RKO (cell line): ENCODE results near the gene ABHD16B.

Experiments
- DNase-seq: peaks from one replicate; pipeline ENCODE4 v3.0.0-alpha.2; 2016; ENCODE audit warnings: low spot score

Gene ABHD16B

GRCh38 chr20:63861365-63861934 lies at the start of gene ABHD16B:
ABHD16B (plus strand) TSS chr20:63861498; CDS start chr20:63861541, 43 bp downstream.
- DNase-seq: no peak

DNA sequence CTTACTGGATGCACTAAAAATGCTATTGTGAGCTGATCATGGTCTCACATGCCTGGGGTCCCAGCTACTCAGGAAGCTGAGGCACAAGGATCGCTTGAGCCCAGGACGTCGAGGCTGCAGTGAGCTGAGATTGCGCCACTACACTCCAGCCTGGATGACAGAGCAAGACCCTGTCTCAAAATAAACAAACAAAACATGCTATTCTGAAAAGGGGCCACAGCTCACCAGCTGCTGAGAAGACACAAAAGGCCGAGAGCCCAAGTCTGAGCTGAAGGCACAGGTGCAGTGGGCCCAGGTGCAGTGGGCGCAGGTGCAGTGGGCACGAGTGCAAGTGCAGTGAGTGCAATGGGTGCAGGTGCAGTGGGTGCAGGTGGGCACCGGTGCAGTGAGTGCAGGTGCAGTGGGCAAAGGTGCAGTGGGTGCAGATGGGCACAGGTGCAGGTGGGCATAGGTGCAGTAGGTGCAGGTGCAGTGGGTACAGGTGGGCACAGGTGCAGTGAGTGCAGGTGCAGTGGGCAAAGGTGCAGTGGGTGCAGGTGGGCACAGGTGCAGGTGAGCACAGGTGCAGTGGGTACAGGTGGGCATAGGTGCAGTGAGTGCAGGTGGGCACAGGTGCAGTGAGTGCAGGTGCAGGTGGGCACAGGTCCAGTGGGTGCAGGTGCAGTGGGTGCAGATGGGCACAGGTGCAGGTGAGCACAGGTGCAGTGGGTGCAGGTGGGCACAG lies 46.2 kb upstream of the ABHD16B start:
- DNase-seq: no peak

DNA sequence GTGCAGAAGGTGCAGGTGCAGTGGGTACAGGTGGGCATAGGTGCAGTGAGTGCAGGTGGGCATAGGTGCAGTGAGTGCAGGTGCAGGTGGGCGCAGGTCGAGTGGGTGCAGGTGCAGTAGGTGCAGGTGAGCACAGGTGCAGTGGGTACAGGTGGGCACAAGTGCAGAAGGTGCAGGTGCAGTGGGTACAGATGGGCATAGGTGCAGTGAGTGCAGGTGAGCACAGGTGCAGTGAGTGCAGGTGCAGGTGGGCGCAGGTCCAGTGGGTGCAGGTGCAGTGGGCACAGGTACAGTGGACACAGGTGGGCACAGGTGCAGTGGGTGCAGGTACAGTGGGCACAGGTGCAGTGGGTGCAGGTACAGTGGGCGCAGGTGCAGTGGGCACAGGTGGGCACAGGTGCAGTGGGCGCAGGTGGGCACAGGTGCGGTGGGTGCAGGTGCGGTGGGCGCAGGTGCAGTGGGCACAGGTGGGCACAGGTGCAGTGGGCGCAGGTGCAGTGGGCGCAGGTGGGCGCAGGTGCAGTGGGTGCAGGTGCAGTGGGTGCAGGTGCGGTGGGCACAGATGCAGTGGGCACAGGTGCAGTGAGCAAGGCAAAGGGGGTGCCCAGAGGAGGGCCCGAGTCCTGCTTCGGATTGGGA lies 45.6 kb upstream of the ABHD16B start:
- DNase-seq: no peak

- DNase-seq: no peak
These were observed 41.9 kb upstream of the ABHD16B start for GRCh38 chr20:63819224-63819921.

DNA sequence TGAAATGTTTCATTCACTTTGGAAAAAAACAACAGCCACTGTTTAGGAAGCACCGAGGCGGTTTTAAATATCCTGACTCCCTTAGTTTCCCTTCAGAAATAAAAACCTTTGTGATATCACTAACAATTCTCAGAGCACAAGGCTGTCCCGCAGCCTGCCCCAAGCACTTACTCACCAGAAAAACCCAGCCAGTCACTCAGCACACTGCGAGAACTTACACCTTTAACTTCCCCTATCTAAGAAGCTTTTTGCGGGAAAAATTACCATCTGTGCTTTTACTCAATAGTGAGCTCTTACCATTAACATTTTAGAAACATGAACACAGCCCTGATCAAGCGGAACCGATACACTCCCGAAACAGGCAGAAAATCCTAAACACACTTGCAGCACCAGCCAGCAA lies 39.5 kb upstream of the ABHD16B start:
- no peak for DNase-seq

- DNase-seq: no peak
These were observed 39.0 kb upstream of the ABHD16B start for GRCh38 chr20:63822276-63822696.

- DNase-seq: no peak
These were observed 37.5 kb upstream of the ABHD16B start for GRCh38 chr20:63823691-63824311.

DNA sequence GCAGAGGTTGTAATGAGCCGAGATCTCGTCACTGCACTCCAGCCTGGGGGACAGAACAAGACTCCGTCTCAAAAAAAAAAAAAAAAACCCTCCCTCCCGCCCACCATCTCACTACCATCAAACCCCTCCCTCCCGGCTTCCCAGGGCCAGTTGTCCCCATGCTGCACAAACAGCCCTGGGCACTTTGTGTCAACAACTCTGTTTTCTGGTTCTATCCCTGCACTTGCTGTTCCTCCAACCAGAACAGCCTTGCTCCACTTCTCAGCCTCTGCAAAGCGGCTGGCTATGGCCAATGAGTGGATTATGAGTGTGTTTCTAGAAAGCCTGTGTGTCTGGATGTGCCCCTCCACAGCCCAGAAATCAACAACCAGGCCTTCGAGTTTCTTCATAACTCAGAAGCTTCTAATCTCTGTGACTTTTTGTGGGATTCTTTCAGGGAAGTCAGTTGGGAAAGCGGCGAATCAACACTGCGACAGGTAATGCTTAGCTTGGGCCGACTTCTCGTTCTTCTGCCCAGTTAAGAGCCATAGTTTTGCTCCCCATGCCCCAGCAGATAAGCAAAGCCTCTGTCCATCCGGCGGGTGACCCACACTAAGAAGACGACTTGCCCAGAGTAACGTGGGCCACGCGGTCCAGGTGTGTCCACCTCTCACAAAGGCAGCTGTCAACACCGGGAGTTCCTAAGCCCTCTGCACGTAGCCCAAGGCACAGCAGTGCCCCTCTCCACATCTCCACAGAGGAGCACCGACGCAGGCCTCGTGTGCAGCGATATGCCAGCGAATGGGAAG lies 35.8 kb upstream of the ABHD16B start:
- no peak for DNase-seq

- no peak for DNase-seq
These were observed 34.5 kb upstream of the ABHD16B start for GRCh38 chr20:63826753-63827152.

- DNase-seq: no peak
These were observed 33.2 kb upstream of the ABHD16B start for GRCh38 chr20:63828124-63828523.

DNA sequence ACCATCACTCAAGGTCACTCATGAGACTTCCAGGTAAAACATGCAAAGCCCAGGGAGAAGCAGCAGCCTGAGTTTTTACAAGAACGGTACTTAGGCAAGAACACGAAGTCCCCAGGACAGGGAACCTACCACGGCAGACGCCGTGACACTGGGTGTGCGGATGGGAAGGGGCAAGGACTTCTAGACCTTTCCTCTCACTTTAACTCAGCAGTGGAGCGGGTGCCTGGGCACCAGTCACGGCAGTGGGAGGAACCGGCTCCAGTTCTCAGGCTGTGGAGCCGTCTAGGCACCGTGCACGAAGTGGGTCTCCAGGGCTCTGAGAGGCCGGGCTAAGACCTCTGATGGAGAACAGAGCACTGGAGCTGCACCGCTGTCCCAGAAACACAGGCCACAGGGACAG lies 32.8 kb upstream of the ABHD16B start:
- DNase-seq: no peak

GRCh38 chr20:63828951-63829350 lies 32.3 kb upstream of the ABHD16B start:
- no peak for DNase-seq

DNA sequence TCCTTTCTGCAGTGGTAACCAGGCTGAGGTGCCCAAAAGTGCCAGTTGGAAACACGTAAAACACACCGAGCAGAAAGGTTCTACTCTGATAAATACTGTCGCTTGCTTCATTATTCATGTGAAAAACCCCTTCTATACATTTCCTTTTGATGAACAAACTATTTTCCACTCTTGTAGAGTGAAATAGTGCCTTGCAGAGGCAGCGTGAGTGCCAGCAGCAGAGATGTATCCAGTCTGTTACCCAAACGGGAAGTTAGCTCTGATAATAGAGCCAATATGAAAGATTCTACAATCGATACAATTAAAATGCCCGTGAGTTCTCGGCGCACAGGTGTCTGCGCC lies 31.7 kb upstream of the ABHD16B start:
- no peak for DNase-seq

GRCh38 chr20:63829945-63830835 lies 31.1 kb upstream of the ABHD16B start:
- no peak for DNase-seq

GRCh38 chr20:63830841-63831588 lies 30.3 kb upstream of the ABHD16B start, which contains the start of gene ZBTB46:
ZBTB46 (minus strand) TSS chr20:63831264; CDS start chr20:63790757, 40,507 bp downstream.
- peak; percentile 68 for DNase-seq

DNA sequence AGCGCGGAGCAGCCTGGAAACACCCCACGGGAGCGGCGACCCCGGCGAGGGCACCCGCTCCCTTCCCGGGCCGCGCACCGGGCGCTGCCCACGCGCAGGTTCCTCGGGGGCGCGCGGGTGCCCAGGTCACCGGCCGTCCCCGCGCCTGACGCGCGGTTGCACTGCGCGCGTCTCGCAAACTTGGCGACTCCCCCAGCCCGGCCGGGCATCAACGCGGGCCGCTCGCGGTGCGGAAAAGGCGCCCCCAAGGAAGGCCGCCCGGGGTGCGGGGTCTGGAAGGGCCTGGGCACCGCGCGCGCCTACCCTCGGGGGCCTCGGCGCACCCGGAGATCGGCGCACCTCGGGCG lies 29.7 kb upstream of the ABHD16B start:
- no peak for DNase-seq

- no peak for DNase-seq
These were observed 29.2 kb upstream of the ABHD16B start for GRCh38 chr20:63831993-63832686.

GRCh38 chr20:63833776-63834490 lies 27.4 kb upstream of the ABHD16B start:
- no peak for DNase-seq

GRCh38 chr20:63834491-63834880 lies 26.8 kb upstream of the ABHD16B start:
- DNase-seq: no peak
